22Rv1 (cell line): ENCODE measurements around the gene CEP70.

Experiments
- ZFX ChIP-seq: fragments of 450-650 bp; IDR thresholded peaks from 2 replicates; pipeline ENCODE4 v1.6.1; 2017; ENCODE audit warnings: antibody characterized with exemption, borderline replicate concordance
- TF ChIP-seq, protein P1 (sequence below): fragments of 450-650 bp; IDR thresholded peaks from 2 replicates; pipeline ENCODE4 v1.5.1; 2017; ENCODE audit warnings: mild to moderate bottlenecking

DNA sequence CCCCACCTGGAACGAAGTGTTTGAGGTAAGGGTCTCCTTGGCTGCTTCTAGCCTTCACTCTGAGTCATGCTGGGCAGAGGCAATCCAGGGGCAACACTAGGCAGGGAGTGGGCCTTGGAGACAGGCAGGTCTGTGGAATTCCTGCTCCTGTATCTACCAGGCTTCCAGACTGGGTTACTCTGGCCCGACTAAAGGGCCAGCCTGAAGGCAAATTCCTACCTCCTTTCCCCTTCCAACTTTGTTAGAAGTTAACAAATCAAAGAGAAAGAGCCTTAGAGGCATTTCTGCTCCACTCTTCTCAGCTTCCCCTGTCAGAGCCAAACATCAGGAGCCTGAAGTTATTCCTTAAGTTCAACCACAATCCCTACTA, 129.6 kb downstream of the CEP70 start:
- TF ChIP-seq, protein P1, sequence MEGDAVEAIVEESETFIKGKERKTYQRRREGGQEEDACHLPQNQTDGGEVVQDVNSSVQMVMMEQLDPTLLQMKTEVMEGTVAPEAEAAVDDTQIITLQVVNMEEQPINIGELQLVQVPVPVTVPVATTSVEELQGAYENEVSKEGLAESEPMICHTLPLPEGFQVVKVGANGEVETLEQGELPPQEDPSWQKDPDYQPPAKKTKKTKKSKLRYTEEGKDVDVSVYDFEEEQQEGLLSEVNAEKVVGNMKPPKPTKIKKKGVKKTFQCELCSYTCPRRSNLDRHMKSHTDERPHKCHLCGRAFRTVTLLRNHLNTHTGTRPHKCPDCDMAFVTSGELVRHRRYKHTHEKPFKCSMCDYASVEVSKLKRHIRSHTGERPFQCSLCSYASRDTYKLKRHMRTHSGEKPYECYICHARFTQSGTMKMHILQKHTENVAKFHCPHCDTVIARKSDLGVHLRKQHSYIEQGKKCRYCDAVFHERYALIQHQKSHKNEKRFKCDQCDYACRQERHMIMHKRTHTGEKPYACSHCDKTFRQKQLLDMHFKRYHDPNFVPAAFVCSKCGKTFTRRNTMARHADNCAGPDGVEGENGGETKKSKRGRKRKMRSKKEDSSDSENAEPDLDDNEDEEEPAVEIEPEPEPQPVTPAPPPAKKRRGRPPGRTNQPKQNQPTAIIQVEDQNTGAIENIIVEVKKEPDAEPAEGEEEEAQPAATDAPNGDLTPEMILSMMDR, result no peak
- no peak for TF ChIP-seq ZFX
